ENCODE results near the gene SEC11C.

DNA sequence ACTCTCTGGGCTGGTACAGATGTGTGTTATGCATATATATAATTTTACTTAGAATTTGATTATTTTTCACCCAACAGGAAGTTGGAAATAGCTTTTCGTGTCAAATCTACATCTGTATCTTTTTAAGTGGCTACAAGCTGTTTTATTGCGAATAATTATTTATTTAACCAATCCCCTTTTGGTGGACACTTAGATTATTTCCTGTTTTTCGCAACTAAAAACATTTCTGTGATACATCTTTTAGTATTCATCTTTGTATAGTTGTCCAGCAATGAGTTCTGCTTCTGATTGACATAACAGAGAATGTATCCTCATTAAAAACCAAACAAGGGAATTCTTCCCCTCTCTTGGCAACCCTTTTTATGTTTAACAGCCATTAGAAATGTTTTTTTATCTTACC, 16.6 kb downstream of the SEC11C start:
- TF ChIP-seq, protein P1, sequence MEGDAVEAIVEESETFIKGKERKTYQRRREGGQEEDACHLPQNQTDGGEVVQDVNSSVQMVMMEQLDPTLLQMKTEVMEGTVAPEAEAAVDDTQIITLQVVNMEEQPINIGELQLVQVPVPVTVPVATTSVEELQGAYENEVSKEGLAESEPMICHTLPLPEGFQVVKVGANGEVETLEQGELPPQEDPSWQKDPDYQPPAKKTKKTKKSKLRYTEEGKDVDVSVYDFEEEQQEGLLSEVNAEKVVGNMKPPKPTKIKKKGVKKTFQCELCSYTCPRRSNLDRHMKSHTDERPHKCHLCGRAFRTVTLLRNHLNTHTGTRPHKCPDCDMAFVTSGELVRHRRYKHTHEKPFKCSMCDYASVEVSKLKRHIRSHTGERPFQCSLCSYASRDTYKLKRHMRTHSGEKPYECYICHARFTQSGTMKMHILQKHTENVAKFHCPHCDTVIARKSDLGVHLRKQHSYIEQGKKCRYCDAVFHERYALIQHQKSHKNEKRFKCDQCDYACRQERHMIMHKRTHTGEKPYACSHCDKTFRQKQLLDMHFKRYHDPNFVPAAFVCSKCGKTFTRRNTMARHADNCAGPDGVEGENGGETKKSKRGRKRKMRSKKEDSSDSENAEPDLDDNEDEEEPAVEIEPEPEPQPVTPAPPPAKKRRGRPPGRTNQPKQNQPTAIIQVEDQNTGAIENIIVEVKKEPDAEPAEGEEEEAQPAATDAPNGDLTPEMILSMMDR (IDR thresholded peaks at IDR 0.05) = no peak
- TF ChIP-seq POLR2A (IDR thresholded peaks at IDR 0.05; ENCODE audit: low read depth) (no peak), POLR2AphosphoS5 (IDR thresholded peaks at IDR 0.05) (no peak)
